Stimulated activated CD8-positive, alpha-beta memory T cell treated with anti-CD3 and anti-CD28 coated beads, Interleukin-12 subunit alpha, Interleukin-12 subunit beta, amount 100 ng/mL, for 1 hour (primary cell): ENCODE measurements around the gene ZXDC.

Source experiments
- DNase-seq: peaks from one replicate; pipeline ENCODE4 v3.0.0-alpha.2; 2020; ENCODE audit warnings: low read depth

The ZXDC gene

GRCh38 chr3:126488886-126489569 is 13.3 kb upstream of the ZXDC start:
- DNase-seq = no peak

- DNase-seq = no peak
These were observed 12.5 kb upstream of the ZXDC start for GRCh38 chr3:126488185-126488584.

GRCh38 chr3:126487151-126487771 is 11.6 kb upstream of the ZXDC start:
- no peak for DNase-seq

GRCh38 chr3:126486360-126486847 is 10.7 kb upstream of the ZXDC start:
- no peak for DNase-seq

- no peak for DNase-seq
These were observed 10.3 kb upstream of the ZXDC start for GRCh38 chr3:126485956-126486355.

GRCh38 chr3:126485176-126485897 is 9.6 kb upstream of the ZXDC start:
- DNase-seq = no peak

- DNase-seq = no peak
These were observed 9.0 kb upstream of the ZXDC start for GRCh38 chr3:126484662-126485061.

- no peak for DNase-seq
These were observed 8.5 kb upstream of the ZXDC start for GRCh38 chr3:126484148-126484547.

GRCh38 chr3:126483321-126483761 is 7.7 kb upstream of the ZXDC start:
- no peak for DNase-seq

- DNase-seq = no peak
These were observed 7.0 kb upstream of the ZXDC start for GRCh38 chr3:126482503-126483255.

GRCh38 chr3:126481808-126482502 is 6.3 kb upstream of the ZXDC start:
- DNase-seq = no peak

- DNase-seq = no peak
These were observed 5.2 kb upstream of the ZXDC start for GRCh38 chr3:126480861-126481260.

GRCh38 chr3:126480206-126480605 is 4.5 kb upstream of the ZXDC start:
- no peak for DNase-seq

- DNase-seq = no peak
These were observed 4.0 kb upstream of the ZXDC start for GRCh38 chr3:126479642-126480041.

GRCh38 chr3:126478581-126479310 is 3.1 kb upstream of the ZXDC start:
- DNase-seq = no peak

GRCh38 chr3:126477061-126477380 is 1.3 kb upstream of the ZXDC start:
- no peak for DNase-seq

- no peak for DNase-seq
These were observed 722 bp upstream of the ZXDC start for GRCh38 chr3:126476166-126477060.

GRCh38 chr3:126474498-126475412 is 936 bp downstream of the ZXDC start:
- no peak for DNase-seq
